Measurements from ENCODE around the gene PKDREJ. TPM values are rescaled to one million over a fixed set of nuclear protein-coding genes. Genes with fewer than 3 reads are reported as not detected.
"Not testable (repeated sequence)": the region's sequence is repeated elsewhere in the genome, so short reads cannot be mapped to it uniquely, and the experiment has no call there.

Gene PKDREJ
- polyA plus RNA-seq, 1 of the 3 experiments (the other 2 are of a cell fraction): not detected

DNA sequence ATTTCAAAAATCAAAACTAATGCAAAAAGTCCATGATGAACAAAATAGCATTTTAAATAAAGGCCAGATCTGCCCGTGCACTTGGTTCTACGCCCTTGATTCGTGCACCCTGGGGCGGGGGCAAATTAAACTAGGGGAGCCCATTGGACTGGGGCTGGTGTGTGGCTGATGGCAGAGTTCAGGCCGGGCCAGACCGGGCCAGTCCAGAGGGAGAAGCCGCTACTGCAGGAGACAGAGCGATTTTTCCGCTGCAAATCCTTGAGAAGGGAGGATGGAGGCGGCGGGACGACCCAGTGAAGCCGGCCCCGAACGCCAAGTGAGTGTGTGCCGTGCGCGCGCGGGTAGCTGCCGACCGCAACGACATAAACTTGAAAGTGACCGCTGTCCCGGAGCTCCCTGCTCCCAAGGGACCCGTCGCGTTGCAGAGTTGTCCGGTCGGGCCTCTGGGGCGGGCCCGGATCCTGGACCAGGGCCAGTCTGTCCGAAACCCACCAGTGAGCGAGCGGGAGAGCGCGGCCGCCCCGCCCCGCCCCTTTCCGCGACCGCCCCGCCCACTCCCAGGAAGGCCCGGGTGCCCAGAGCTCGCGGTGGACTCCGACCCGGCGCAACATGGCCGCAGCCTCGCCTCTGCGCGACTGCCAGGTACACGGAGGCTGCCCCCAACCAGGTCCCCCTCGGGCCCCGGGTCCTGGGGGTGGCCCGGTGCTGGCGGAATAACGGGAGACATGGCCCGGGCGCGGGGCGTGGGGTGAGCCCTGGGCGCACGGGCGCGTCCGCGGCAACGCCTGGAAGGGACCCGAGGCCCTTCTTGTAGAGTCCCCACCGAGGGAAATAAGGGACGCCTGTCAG, 4.5 kb upstream of the PKDREJ start, which contains the start of gene TTC38 (continued):
- TF ChIP-seq MXI1 (IDR thresholded peaks at IDR 0.05; ENCODE audit: low read depth, low read length) (0 out of 2 replicates have a peak, but pooled peaks have one; percentile 44), RFX5 (IDR thresholded peaks at IDR 0.05; ENCODE audit: low read length) (0 out of 2 replicates have a peak, but pooled peaks have one; percentile 21)

DNA sequence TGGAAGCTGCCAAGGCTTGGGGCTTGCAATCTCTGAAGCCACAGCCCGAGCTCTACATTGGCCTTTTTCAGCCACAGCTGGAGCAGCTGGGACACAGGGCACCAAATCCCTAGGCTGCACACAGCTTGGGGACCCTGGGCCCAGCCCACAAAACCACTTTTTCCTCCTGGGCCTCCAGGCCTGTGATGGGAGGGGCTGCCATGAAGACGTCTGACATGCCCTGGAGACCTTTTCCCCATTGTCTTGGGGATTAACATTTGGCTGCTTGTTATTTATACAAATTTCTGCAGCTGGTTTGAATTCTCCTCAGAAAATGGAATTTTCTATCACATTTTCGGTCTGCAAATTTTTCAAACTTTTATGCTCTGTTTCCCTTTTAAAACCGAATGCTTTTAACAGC, 2.5 kb upstream of the PKDREJ start:
- CTCF ChIA-PET; H3K27ac ChIP-seq (ENCODE audit: low read depth in 2 of 2, low read length in 1 of 2); POLR2A ChIA-PET; H4K20me1 ChIP-seq (ENCODE audit: insufficient read depth); DNase-seq; H3K9me3 ChIP-seq; H3K9ac ChIP-seq; H3K9me2 ChIP-seq; H3K36me3 ChIP-seq (replicated peaks in 1 of 2; ENCODE audit: control insufficient read depth in 1 of 2, insufficient read depth in 2 of 2, low read length in 1 of 2); H2AFZ ChIP-seq (ENCODE audit: low read depth); H3K27me3 ChIP-seq (ENCODE audit: insufficient read depth); H3K4me2 ChIP-seq; H3F3A ChIP-seq (replicated peaks; ENCODE audit: insufficient read depth); H3K4me3 ChIP-seq (ENCODE audit: low read depth in 2 of 2, low read length in 1 of 2): not testable (repeated sequence)
- WGBS (ENCODE audit: low lambda C conversion rate): 88% methylated on average over 4 of the region's 4 CpGs
- Histone ChIP-seq H3K4me1 (ENCODE audit: control insufficient read depth in 1 of 2, insufficient read depth in 2 of 2, low read depth in 1 of 2, low read length in 1 of 2) (peaks cover 0 to 12% of the 10 kb centered on the region in 2 experiments; a peak in 2 of 4 replicates), H3K79me2 (ENCODE audit: insufficient read depth) (peaks cover 22% of the 10 kb centered on the region)

DNA sequence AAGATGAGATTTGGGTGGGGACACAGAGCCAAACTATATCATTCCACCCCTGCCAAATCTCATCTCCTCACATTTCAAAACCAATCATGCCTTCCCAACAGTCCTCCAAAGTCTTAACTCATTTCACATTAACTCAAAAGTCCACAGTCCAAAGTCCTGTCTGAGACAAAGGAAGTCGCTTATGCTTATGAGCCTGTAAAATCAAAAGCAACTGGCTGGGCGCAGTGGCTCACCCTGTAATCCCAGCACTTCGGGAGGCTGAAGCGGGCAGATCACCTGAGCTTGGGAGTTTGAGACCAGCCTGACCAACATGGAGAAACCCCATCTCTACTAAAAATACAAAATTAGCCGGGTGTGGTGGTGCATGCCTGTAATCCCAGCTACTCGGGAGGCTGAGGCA, 1.4 kb upstream of the PKDREJ start:
- 79% methylated on average over 6 of the region's 6 CpGs for WGBS (ENCODE audit: low lambda C conversion rate)
- Histone ChIP-seq H3K4me1 (ENCODE audit: control insufficient read depth in 1 of 2, insufficient read depth in 2 of 2, low read depth in 1 of 2, low read length in 1 of 2) (peaks cover 0 to 12% of the 10 kb centered on the region in 2 experiments; a peak in 2 of 4 replicates), H3K79me2 (ENCODE audit: insufficient read depth) (peaks cover 16% of the 10 kb centered on the region)
- H3K4me3 ChIP-seq (ENCODE audit: low read depth in 2 of 2, low read length in 1 of 2); H3K4me2 ChIP-seq; H3K27ac ChIP-seq (ENCODE audit: low read depth in 2 of 2, low read length in 1 of 2); DNase-seq; H2AFZ ChIP-seq (ENCODE audit: low read depth); POLR2A ChIA-PET; CTCF ChIA-PET; H3K9me3 ChIP-seq; H3F3A ChIP-seq (replicated peaks; ENCODE audit: insufficient read depth); H3K27me3 ChIP-seq (ENCODE audit: insufficient read depth); H3K9me2 ChIP-seq; H3K9ac ChIP-seq; H4K20me1 ChIP-seq (ENCODE audit: insufficient read depth); H3K36me3 ChIP-seq (replicated peaks in 1 of 2; ENCODE audit: control insufficient read depth in 1 of 2, insufficient read depth in 2 of 2, low read length in 1 of 2): not testable (repeated sequence)

DNA sequence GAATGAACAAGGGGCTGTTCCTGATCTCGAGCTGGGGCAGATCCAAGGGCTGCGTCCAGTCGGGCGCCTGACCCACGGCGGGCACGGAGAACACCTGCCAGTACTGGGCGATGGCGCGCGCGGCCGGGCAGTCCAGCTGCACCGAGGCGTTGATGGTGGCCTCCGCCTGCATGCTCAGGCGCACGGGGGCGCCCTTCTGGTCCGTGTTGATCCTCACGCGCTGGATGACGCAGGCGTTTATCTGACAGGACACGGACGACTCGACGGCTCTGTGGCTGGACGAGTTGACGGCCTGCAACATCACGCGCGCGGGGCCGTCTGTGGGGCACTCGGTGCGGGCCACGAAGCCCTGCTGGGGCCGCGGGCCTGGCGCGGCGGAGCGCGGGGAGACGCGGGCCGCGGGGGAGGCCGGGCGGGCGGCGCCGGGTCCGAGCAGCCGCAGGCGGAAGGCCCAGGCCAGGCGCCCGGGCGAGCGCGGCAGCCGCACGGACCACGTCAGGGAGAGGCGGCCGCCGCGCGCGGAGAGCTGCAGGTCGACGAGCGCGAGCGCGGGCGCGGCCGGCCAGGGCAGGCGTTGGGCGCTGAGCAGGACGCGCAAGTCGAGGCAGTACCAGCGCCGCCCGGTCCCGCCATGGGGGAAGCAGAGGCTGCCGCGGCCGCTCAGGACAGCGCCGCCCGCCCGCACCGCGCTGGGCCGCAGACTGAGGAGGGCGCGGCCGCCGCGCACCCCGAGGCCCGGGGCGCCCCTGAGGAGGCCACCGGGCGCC, 511 bp downstream of the PKDREJ start:
- no peaks in the 10 kb centered on the region for H3K9me2 ChIP-seq
- no peaks in the 10 kb centered on the region; a peak in 2 of 4 replicates for H3K4me1 ChIP-seq (ENCODE audit: control insufficient read depth in 1 of 2, insufficient read depth in 2 of 2, low read depth in 1 of 2, low read length in 1 of 2)
- no peak for DNase-seq
- CTCF ChIA-PET: no interaction called here
- no peak overlapping the region for H3K27ac ChIP-seq (ENCODE audit: low read depth in 2 of 2, low read length in 1 of 2)
- H3K79me2 ChIP-seq (ENCODE audit: insufficient read depth): no peaks in the 10 kb centered on the region
- H3K4me3 ChIP-seq (ENCODE audit: low read depth in 2 of 2, low read length in 1 of 2): no peak overlapping the region
- H3K36me3 ChIP-seq (replicated peaks in 1 of 2; ENCODE audit: control insufficient read depth in 1 of 2, insufficient read depth in 2 of 2, low read length in 1 of 2): no peaks in the 10 kb centered on the region
- H3K9ac ChIP-seq: no peak overlapping the region
- no peaks in the 10 kb centered on the region for H3K9me3 ChIP-seq
- TF ChIP-seq EZH2phosphoT487 (IDR thresholded peaks at IDR 0.05; ENCODE audit: borderline replicate concordance, low read depth) (no peak), POLR2AphosphoS5 (IDR thresholded peaks at IDR 0.05; ENCODE audit: low read depth, low read length) (no peak), FOSL2 (IDR thresholded peaks at IDR 0.05; ENCODE audit: borderline replicate concordance, low read depth) (no peak), TEAD4 (IDR thresholded peaks at IDR 0.05; ENCODE audit: borderline replicate concordance, insufficient read depth) (no peak), MEF2A (IDR thresholded peaks at IDR 0.05; ENCODE audit: borderline replicate concordance, low read depth) (no peak)
- TF ChIP-seq, protein P1, sequence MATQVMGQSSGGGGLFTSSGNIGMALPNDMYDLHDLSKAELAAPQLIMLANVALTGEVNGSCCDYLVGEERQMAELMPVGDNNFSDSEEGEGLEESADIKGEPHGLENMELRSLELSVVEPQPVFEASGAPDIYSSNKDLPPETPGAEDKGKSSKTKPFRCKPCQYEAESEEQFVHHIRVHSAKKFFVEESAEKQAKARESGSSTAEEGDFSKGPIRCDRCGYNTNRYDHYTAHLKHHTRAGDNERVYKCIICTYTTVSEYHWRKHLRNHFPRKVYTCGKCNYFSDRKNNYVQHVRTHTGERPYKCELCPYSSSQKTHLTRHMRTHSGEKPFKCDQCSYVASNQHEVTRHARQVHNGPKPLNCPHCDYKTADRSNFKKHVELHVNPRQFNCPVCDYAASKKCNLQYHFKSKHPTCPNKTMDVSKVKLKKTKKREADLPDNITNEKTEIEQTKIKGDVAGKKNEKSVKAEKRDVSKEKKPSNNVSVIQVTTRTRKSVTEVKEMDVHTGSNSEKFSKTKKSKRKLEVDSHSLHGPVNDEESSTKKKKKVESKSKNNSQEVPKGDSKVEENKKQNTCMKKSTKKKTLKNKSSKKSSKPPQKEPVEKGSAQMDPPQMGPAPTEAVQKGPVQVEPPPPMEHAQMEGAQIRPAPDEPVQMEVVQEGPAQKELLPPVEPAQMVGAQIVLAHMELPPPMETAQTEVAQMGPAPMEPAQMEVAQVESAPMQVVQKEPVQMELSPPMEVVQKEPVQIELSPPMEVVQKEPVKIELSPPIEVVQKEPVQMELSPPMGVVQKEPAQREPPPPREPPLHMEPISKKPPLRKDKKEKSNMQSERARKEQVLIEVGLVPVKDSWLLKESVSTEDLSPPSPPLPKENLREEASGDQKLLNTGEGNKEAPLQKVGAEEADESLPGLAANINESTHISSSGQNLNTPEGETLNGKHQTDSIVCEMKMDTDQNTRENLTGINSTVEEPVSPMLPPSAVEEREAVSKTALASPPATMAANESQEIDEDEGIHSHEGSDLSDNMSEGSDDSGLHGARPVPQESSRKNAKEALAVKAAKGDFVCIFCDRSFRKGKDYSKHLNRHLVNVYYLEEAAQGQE (IDR thresholded peaks at IDR 0.05; ENCODE audit: low read depth, low read length): no peak
- TF ChIP-seq, protein P2, sequence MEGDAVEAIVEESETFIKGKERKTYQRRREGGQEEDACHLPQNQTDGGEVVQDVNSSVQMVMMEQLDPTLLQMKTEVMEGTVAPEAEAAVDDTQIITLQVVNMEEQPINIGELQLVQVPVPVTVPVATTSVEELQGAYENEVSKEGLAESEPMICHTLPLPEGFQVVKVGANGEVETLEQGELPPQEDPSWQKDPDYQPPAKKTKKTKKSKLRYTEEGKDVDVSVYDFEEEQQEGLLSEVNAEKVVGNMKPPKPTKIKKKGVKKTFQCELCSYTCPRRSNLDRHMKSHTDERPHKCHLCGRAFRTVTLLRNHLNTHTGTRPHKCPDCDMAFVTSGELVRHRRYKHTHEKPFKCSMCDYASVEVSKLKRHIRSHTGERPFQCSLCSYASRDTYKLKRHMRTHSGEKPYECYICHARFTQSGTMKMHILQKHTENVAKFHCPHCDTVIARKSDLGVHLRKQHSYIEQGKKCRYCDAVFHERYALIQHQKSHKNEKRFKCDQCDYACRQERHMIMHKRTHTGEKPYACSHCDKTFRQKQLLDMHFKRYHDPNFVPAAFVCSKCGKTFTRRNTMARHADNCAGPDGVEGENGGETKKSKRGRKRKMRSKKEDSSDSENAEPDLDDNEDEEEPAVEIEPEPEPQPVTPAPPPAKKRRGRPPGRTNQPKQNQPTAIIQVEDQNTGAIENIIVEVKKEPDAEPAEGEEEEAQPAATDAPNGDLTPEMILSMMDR (IDR thresholded peaks at IDR 0.05): no peak
- TF ChIP-seq, protein P3, sequence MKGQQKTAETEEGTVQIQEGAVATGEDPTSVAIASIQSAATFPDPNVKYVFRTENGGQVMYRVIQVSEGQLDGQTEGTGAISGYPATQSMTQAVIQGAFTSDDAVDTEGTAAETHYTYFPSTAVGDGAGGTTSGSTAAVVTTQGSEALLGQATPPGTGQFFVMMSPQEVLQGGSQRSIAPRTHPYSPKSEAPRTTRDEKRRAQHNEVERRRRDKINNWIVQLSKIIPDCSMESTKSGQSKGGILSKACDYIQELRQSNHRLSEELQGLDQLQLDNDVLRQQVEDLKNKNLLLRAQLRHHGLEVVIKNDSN (IDR thresholded peaks at IDR 0.05; ENCODE audit: borderline replicate concordance, low read depth): no peak
- POLR2A ChIA-PET: no interaction called here
- WGBS (ENCODE audit: low lambda C conversion rate): 78% methylated on average over 48 of the region's 109 CpGs
- no peaks in the 10 kb centered on the region for H3K27me3 ChIP-seq (ENCODE audit: insufficient read depth)
- no peak overlapping the region for H2AFZ ChIP-seq (ENCODE audit: low read depth)
- no peak overlapping the region for H3K4me2 ChIP-seq
- peaks cover 7% of the 10 kb centered on the region for H3F3A ChIP-seq (replicated peaks; ENCODE audit: insufficient read depth)
- H4K20me1 ChIP-seq (ENCODE audit: insufficient read depth): no peaks in the 10 kb centered on the region
